Effector CD4-positive, alpha-beta T cell (primary cell): ENCODE measurements around the gene RUBCNL. TPM values are rescaled to one million over a fixed set of nuclear protein-coding genes. Genes with fewer than 3 reads are reported as not detected.
"Not testable (repeated sequence)": the region's sequence is repeated elsewhere in the genome, so short reads cannot be mapped to it uniquely, and the experiment has no call there.

Experiments
- DNase-seq: peaks from one replicate; pipeline ENCODE4 v3.0.0-alpha.2; 2020
- total RNA-seq: gene quantifications from one replicate; lab custom pipeline; 2026; lab: John Stamatoyannopoulos, UW

RUBCNL gene, protein sequence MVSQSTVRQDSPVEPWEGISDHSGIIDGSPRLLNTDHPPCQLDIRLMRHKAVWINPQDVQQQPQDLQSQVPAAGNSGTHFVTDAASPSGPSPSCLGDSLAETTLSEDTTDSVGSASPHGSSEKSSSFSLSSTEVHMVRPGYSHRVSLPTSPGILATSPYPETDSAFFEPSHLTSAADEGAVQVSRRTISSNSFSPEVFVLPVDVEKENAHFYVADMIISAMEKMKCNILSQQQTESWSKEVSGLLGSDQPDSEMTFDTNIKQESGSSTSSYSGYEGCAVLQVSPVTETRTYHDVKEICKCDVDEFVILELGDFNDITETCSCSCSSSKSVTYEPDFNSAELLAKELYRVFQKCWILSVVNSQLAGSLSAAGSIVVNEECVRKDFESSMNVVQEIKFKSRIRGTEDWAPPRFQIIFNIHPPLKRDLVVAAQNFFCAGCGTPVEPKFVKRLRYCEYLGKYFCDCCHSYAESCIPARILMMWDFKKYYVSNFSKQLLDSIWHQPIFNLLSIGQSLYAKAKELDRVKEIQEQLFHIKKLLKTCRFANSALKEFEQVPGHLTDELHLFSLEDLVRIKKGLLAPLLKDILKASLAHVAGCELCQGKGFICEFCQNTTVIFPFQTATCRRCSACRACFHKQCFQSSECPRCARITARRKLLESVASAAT
- total RNA-seq: not detected

DNA sequence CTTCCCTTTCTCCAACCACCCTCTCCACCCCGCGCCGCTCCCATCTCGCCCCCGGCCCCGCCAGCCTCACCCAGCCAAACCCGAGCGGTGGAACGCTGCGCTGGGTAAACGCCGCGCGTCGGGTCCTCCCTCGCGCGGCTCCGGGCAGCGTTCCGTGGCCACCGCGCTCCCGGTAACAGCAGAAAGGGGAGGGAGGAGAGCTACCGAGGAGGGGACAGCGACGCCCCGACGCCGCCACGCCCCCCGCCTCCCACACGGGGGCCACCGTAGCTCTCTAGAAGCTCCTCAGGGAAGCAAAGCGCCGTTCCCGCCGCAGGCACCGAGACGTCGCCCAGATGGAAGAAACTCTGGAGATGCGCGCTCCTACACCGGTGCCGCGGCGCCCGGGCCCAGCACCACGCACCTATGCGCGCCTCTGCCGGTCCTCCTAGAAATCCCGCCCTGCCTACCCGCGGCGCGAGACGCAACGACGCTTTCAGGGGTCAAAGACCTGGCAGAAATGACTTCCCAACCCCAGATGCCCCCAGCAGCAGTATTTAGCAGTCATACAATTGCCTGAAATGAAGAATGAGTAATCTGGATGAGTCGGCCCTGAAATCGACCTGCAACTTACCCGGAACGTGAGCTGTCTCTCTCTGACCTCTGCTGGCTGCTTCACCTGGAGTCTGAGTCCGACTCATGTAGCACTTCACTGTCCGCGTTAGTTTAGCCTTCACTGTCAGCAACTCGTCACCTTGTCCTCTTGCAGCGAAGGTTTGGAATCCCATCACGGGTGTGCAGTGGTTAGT lies at the start of gene RUBCNL:
Gene RUBCNL (minus strand): TSS at position 189 of the 788 bp plus-strand sequence. CDS start 14,777 bp downstream, outside the sequence.
- no peak for DNase-seq

DNA sequence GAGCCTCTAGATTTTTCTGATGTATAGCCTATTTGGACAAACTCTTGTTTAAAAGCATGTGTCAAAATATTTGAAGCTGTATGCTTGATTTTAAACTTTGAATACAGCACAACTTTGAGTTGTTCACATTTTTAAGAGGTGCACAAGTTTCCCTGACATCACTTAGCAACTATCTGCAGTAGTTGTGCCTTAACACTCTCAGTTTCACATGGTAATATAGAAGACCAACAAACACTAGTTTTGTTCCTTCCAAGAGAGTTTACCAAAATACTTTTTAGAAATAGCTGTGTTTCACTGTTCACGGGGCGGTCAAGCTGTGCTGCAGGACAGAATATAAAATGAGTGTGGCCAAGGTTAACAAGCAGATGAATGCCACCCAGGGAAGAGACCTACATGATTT lies 42.5 kb upstream of the RUBCNL start:
- DNase-seq: not testable (repeated sequence)

DNA sequence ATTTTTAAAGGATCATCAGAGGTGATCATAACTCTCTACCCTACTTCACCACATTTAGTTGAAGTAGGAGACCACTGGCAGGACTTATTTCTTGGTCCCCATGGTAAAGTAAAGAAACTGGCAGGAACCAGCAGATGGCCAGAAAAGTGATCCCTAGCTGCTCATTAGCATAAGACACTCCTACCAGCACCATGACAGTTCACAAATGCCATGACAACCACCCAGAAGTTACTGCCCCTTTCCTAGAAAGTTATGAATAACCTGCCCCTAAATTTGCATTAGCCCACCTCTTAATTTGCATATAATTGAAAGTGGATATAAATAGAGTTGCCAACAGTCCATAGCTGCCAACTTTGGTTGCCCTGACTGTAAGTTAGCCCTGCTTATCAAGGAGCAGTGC lies 18.4 kb upstream of the RUBCNL start:
- DNase-seq: no peak

DNA sequence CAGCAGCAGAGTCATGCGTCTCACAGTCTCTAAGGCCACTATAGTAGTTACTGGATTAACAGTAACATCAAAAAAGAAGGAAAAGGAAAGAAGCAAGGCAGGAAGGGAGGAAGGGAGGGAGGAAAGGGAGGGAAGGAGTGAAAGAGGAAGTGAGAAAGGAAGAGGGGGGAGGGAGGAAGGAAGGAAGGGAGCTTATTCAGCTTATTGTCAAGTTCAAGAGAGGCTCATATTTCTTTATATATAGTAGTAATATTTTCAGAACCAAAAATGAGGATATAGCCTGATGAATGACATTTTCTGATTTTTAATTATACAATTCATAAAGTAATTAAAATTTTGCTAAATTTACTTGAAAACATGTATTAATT lies 17.7 kb upstream of the RUBCNL start:
- no peak for DNase-seq

DNA sequence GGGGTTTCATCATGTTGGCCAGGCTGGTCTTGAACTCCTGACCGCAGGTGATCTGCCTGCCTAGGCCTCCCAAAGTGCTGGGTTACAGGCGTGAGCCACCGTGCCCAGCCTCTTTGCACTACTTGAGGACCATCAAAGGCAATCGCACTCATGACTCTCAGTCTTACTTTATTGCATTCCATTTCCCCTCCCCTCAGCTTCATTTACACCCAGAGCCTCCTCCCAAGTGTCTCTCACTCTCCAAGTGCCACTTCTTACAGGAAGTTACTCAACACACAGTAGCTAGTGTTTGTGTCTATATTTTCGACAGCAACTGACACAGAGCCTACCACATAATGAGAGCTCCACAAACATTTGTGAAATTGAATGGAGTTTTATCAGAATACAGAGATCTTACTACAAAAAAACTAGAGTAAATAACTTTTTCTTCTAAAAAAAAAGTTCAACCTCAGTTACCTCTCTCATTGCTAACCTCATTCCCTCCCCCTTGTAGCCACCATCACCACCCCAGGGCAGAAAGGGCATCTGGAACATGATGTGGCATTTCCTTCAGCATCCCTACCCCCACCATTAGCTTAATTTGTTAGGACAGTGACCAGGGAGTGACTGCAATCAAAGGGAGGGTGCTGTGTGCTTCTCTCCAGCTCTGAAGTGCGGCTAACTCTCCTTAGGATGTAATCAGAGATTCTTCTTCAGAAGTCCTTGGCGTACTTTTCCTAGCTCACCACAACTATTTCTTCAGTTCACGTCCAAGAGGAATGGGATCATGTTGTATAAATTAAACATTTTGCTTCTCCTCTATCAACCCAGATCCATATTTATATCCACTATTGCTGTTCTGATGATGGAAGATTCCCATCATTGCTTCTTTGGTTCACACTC lies 17.0 kb upstream of the RUBCNL start:
- DNase-seq: no peak

DNA sequence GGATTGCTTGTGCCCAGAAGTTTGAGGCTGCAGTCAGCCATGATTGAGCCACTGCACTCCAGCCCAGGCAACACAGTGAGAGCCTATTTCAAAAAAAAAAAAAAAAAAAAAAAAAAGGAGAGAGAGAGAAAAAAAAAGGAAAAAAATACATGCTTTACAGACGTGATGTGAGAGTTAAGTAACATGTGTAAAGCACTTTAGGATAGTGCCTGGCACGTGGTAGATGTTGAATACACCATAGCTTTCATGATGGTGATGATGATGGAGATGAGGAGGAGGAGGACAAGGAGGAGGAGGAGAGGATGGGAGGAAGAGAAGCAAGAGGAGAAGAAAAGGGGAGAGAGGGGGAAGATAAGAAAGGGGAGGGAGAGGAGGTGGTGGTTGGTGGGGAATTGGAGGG lies 15.1 kb upstream of the RUBCNL start:
- DNase-seq: no peak

DNA sequence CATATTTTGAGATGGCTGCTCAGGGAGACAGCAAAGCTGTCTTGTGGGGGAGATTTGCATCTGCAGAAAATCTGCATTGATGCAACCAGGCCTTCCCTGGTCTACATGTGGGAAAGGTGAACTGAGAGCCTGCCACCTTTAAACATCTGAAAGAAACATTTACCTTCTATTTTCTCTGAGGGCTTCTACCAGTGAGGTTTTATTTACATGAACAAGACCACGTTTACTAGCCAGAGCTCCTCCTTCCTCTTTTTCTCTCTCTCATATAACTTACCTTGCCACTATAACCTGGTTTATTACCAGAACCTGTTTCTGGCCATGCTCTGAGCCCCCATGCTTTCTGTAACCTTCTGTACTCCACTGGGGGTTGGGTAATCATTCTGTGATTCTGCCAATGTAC lies 14.4 kb upstream of the RUBCNL start:
- no peak for DNase-seq

DNA sequence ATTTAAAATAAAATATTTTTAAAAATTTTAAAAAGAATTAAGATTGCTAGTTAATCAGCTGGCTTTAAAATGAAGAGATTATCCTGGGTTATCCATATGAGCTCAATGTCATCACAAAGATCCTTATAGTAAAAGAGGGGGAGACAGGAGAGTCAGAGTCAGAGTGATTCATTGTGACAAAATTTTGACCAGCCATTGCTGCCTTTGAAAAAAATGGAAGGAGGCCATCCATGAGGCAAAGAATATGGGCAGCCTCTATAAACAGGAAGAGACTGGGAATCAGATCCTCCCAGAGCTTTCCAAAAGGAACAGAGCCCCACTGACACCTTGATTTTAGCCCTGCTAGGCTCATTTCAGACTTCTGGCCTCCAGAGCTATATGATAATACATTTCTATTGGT lies 9.3 kb upstream of the RUBCNL start:
- DNase-seq: no peak

DNA sequence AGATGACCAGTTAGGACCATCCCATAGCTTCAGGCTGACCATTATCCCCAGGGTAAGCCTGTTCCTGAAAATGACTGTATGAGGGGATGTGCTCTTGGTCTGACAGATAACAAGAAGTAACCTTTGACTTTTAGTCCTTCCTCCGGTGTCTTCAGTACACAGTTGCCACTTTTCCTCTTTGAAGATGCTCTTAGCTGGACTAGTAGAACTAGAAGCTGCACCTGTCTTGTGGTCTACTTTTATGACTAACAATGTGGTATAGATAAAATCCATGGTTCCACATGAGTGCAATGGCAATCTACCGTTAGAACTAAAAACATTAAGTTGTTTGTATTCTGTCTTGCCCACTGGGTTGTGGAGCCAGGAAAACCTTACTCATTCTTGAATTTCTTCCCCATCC lies 5.9 kb upstream of the RUBCNL start:
- DNase-seq: no peak

DNA sequence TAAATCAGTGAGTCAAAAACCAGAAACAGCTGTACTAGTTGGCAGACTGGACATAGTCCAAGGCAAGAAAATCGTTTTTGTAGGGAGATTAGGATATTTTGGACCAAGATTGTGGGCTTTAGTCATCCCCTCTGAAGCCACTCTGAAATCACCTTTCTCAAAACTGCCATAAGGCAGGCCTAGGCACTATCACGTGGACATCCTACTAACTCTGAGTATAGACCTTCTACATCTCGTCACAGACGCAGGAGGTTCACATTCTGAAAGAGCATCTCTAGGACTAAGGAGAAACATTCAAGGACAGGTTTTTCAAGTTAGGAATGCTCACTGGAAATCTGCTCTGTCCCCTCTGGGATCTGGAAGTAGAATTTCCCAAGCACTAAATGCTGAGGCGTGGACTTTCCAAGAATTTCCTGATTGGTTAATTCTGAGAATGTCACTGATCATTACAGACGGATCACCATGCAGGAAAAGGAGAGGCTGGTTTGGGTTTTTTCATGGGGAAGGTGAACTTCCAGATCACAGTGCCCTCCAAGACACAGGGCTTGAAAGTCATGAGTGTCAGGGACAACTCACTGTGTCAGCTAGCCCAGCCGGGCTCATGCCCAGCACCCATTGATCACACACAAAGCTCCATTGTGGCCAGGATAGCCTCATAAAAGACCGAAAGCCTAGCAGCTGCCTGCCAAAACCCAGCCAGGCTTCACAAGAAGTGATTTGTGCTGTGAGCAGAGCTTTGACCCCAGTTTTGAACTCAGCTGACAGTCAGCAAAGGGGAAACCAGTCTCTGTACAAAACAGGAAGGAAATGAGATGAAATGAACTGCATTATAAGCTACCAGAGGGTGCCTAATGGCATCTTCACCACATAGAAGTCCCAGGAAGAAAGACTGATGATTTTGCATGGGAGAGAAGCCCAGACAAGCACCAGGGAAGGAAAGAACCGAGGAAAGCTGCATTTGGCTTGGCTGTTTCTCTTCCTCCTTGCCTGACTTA lies 2.7 kb upstream of the RUBCNL start:
- DNase-seq: no peak

DNA sequence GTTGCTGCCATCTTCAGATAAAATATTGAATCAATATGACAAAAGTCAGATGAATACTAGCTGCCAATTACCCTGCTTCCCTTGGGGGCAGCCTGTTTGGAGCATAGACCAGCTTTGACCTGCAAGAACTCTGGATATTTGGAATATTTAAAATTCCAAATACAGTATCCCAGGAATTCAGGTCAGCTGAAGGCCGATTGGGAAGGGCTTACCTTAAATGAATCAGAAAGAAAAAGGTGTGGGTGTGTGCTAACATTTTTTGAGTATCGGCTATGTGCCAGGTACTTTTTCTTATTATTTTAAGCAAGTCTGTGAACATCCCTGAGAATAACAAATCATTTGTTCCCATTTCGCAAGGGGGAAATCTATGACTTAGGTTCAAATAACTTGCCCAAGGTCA lies 1.8 kb upstream of the RUBCNL start:
- DNase-seq: no peak

DNA sequence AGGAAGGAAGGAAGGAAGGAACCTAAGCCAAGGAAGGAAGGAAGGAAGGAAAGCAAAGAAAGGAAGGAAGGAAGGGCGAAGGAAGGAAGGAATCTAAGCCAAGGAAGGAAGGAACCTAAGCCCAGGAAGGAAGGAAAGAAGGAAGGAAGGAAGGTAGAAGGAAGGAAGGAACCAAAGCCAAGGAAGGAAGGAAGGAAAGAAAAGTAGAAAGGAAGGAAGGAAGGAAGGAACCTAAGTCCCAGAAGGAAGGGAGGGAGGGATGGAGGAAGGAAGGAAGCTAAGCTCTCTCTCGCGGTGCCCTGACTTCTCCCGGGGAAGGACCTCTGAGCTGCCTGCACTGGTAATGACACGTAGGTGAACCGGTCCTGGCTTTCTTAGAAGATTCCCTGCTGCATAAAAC lies 1.3 kb upstream of the RUBCNL start:
- no peak for DNase-seq

DNA sequence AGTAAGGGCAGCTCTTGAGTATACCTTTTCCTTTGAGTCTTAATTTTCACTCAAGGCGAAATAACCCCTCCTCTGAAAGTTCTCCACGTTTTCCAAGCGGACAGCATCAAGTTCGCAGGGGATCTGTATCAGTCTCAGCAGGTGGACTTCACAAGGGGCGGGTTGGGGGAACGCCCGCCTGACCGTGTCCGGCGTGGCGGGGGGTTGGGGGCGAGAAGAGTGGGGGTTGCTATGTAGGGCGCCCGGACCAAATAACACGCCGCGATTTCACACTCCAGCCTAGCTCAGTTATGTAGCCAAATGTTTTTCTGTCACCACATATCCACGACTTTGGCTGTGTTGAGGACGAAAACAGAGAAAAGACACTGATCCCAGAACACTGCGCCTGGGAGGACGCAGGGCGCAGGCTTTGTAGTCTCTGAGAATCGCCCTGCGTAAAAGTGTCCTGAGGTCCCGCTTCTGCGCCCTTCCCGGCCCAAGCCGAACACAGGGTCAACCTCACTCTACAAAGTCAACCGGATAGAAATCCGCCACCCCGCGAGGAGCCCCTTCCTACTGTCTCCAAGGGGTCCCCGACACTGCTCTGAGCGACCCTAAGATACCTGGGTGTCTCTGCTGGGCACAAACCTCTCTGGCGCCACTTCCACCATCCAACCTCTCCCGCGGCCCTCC lies 524 bp downstream of the RUBCNL start:
- no peak for DNase-seq

DNA sequence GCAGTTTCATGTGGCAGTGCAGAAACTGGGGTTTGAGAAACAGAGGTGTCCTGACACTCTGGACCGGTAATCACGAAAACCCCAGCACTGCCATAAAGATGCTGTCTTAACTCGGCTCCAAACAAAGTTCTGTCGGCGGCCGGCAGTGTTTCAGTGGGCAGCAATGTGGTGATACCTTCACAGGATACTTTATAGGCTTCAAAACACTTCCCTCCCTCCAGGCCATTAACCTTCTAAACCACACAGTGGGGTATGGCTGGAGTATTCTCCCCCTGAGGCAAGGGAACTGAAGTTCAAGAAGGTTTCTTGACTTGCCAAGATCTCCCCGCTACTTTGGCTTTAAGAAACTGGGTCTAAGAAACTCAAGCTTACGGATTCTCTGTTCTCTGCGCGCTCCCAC lies 1.1 kb downstream of the RUBCNL start:
- DNase-seq: no peak

DNA sequence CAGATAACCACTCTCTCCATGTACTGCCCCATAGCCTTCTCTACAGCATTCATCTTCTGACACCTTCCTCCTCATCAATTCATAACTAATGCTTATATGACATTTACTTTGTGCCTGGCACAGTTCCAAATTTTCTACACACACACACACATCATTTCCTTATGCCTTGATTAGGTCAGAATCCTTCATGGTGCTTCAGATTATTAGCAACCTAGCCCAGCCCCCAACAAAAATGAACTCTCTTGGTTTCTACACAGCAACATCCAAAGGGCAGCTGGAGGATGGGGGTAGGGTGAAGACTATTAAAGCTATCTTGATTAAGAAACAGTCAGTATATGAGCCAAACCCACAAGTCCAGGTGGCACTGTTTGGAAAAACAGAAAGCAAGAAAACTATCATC lies 3.7 kb downstream of the RUBCNL start:
- DNase-seq: no peak

DNA sequence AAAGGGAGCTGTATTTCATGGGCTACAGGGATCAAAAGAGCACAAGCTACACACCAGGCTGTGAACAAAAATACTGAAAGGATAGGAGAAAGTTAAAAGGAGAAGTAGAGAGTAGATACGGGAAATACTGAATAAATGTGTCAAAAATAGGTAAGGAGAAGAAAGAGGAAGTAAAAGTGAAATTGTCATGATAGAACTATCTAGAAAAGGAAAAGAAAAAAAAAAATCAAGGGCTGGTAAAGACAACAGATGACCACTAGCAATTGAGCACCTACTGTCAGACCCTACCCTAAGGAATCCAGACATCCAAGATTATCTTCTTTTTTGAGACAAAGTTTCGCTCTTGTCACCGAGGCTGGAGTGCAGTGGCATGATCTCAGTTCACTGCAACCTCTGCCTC lies 4.8 kb downstream of the RUBCNL start:
- no peak for DNase-seq

DNA sequence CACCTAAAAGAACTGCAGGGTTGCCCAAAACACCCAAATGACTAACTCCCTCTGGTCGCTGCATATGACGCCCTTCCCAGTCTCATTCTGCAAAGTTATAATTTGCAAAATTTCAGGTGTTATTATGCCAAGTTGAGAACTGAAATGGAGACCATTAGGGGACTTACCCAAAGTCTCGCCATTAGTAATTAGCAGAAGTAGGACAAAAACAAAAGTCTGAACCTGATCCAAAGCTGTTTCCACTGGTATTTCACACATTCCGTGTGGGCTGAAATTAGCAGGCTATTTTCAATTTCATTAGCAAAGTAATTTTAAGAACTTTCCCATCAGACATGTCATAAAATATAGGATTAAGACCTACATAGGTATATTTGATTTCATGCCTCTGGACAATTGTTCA lies 6.8 kb downstream of the RUBCNL start:
- DNase-seq: no peak

DNA sequence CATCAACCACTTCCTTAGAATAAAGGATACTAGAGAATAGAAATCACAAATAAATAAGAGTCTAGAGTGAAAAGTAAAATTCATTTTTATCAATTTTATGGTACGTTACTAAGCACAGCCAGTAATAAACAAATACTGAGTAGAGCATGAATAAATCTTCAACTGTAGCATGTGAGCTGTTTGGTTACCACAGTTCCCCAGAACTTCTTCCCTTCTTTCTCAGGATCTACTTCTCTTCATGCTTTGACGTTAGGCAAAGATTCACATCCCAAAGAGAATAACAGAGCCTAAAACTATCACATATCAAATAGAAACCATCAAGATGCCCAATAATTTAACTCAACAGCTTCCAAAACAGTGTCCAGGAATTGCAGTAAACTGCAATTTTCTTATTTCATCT lies 7.4 kb downstream of the RUBCNL start:
- no peak for DNase-seq

DNA sequence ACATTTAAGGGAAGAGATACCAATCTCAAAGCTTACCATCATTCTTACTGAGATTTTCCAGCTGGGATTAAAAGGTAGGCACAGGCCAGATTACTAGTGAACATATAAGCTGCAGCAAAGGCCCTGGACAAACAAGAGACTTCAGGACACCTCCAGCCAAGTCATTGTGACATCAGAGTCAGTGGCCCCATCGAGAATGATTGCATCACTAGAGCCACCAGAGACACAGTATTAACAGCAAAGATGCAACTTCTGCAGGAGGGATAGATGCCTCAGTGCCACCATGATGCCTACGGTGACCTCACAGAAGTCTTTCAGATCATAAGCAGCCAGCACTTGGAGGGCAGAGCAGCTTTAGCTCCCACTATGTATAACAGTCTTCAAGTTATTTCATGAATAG lies 8.6 kb downstream of the RUBCNL start:
- DNase-seq: no peak

DNA sequence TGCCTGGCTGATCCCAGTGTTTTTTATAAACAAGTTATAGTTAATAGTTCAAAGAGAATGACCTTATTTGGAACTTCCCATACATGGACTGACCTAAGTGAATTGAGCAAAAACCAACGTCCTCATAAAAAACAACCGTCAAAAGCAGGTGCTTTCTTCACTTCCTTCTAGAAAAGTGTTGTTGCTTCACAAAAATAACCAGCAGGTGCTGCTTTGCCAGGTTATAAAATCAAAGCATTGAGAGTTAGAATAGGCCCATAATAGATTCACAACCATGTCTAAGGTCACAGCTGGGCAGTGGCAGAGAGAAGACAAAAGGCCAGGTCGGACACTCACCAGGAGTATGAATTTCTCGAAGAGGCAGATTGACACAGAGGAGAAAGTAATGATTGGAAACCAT lies 9.5 kb downstream of the RUBCNL start:
- DNase-seq: no peak

DNA sequence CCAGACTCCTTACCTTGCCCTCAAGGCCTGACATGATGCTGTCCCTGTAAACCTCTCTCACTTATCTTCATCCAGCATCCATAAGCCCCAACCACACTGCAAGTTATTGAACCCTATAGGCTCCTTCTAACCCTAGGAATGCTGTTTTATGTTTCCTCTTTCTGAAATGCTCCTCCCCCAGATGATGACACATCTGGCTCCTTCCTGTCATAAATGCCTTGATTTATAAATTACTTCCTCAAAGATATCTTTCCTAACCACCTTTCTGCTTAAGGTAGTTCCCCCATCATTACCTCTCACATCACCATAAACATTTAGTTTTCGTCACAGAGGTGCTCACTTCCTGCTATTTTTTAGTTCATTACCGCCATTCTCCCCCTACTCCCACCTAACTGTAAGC lies 12.3 kb downstream of the RUBCNL start:
- DNase-seq: no peak
